K562 (cell line): ENCODE measurements around the gene DAAM1. TPM values are rescaled to one million over a fixed set of nuclear protein-coding genes. Genes with fewer than 3 reads are reported as not detected.

Experiments used
- ATAC-seq: fragments of 200-7000 bp; cut with Tn5 transposase; 3 replicates; pipeline ENCODE4 v1.9.1; 2020; ENCODE audit warnings: moderate library complexity
- BruUV-seq: library from RNA; stranded (reverse); fragments of 400-500 nt; replicated peaks from 2 replicates; lab custom pipeline; 2021; lab: Mats Ljungman, UMichigan
- CTCF ChIA-PET: fragments of 300-600 bp; formaldehyde crosslinking; extraction: SDS; loops from one replicate; lab custom pipeline; 2021; ENCODE audit warnings: low intra/inter-chr PET ratio; lab: Yijun Ruan, JAX
- POLR2A ChIA-PET: fragments of 300-600, 350-650 bp; sonication (Branson Sonifier 250); formaldehyde crosslinking; extraction: SDS; loops from one replicate; lab custom pipeline; 2021; ENCODE audit warnings: antibody characterized with exemption, inconsistent platforms; lab: Yijun Ruan, JAX
- DNase-seq, 4 experiments: peaks; one replicate each; pipeline versions ENCODE4 v3.0.0 to v3.0.0-alpha.2; 2011 to 2018; ENCODE audit warnings: low spot score in 3 of 4, mixed read lengths in 3 of 4; ENCODE audit errors: extremely low read depth in 1 of 4
- FAIRE-seq: peaks from 2 replicates; lab custom pipeline; 2011; peaks lifted over from hg19 to GRCh38; lab: Jason Lieb, UNC
- H2AFZ ChIP-seq: 2 replicates; pipeline ENCODE4 v1.6.0; 2011; ENCODE audit warnings: low read depth, low read length, control low read depth, inconsistent platforms
- H3K27ac ChIP-seq: fragments of 200-600 bp; 3 replicates; pipeline ENCODE4 v1.8.0; 2011; ENCODE audit warnings: low read depth, mild to moderate bottlenecking, control low read depth, inconsistent platforms, low read length, moderate library complexity, mixed read lengths; ENCODE audit errors: extremely low read depth
- H3K27me3 ChIP-seq, 2 experiments: fragments of 300-600 bp in 1 of 2; 2 replicates in 1 of 2; 3 replicates in 1 of 2; pipeline versions ENCODE4 v1.6.0 to v1.8.0; 2011; ENCODE audit warnings: inconsistent platforms in 2 of 2, low read length in 2 of 2, mild to moderate bottlenecking in 1 of 2, mixed read lengths in 1 of 2, moderate library complexity in 1 of 2; ENCODE audit not compliant: control insufficient read depth in 2 of 2, insufficient read depth in 2 of 2
- H3K36me3 ChIP-seq: fragments of 300-600 bp; 3 replicates; pipeline ENCODE4 v1.8.0; 2011; ENCODE audit warnings: mild to moderate bottlenecking, low read length, inconsistent platforms; ENCODE audit not compliant: control insufficient read depth, insufficient read depth
- H3K4me1 ChIP-seq, 2 experiments: fragments of 200-600 bp in 1 of 2; replicated peaks in 1 of 2; 2 replicates in 1 of 2; 3 replicates in 1 of 2; pipeline versions ENCODE4 v1.5.1 to v1.8.0; 2011; ENCODE audit warnings: inconsistent platforms in 2 of 2, low read length in 2 of 2, mild to moderate bottlenecking in 1 of 2, mixed read lengths in 1 of 2, moderate library complexity in 1 of 2; ENCODE audit not compliant: control insufficient read depth in 2 of 2, insufficient read depth in 2 of 2
- H3K4me2 ChIP-seq: 2 replicates; pipeline ENCODE4 v1.6.1; 2011; ENCODE audit warnings: low read length, control low read depth, inconsistent platforms, mixed read lengths; ENCODE audit not compliant: insufficient read depth
- H3K4me3 ChIP-seq: fragments of 200-600 bp; sonication (generic), shearing (Covaris generic); 2 replicates; pipeline ENCODE4 v1.5.1; 2016; ENCODE audit warnings: control low read depth, inconsistent platforms
- H3K79me2 ChIP-seq: fragments of 200-600 bp; 3 replicates; pipeline ENCODE4 v1.8.0; 2011; ENCODE audit warnings: low read length, inconsistent platforms; ENCODE audit not compliant: control insufficient read depth, insufficient read depth
- H3K9ac ChIP-seq, 2 experiments: 2 replicates each; pipeline versions ENCODE4 v1.6.0 to v1.6.1; 2011; ENCODE audit warnings: low read depth in 2 of 2, low read length in 2 of 2, control low read depth in 1 of 2, inconsistent platforms in 1 of 2, mild to moderate bottlenecking in 1 of 2, mixed read lengths in 1 of 2; ENCODE audit not compliant: insufficient read depth in 1 of 2
- H3K9me1 ChIP-seq: one replicate; pipeline ENCODE4 v1.6.0; 2011; ENCODE audit warnings: inconsistent platforms, mild to moderate bottlenecking, low read length, moderate library complexity; ENCODE audit not compliant: control insufficient read depth, insufficient read depth
- H3K9me3 ChIP-seq: replicated peaks from 2 replicates; pipeline ENCODE4 v1.5.1; 2011; ENCODE audit warnings: low read depth, low read length, inconsistent platforms; ENCODE audit not compliant: control insufficient read depth, insufficient read depth
- H4K20me1 ChIP-seq: replicated peaks from 2 replicates; pipeline ENCODE4 v1.6.1; 2011; ENCODE audit warnings: low read length, inconsistent platforms, mixed read lengths; ENCODE audit not compliant: control insufficient read depth, insufficient read depth
- BCOR ChIP-seq: fragments of 450-650 bp; IDR thresholded peaks from 2 replicates; pipeline ENCODE4 v1.6.1; 2016
- HDGF ChIP-seq: fragments of 450-650 bp; IDR thresholded peaks from 2 replicates; pipeline ENCODE4 v1.6.1; 2016
- POLR2H ChIP-seq: IDR thresholded peaks from 2 replicates; pipeline ENCODE4 v1.6.1; 2016; ENCODE audit warnings: missing genetic modification characterization, low read depth, mild to moderate bottlenecking, control low read depth, missing compliant biosample characterization, moderate library complexity
- PRDM10 ChIP-seq: fragments of 450-650 bp; IDR thresholded peaks from 2 replicates; pipeline ENCODE4 v1.6.1; 2018; ENCODE audit not compliant: partially characterized antibody
- PRPF4 ChIP-seq: fragments of 200-400 bp; formaldehyde crosslinking; IDR thresholded peaks from one replicate; pipeline ENCODE4 v1.6.1; 2017; ENCODE audit warnings: low read length, low read depth, mild to moderate bottlenecking; ENCODE audit not compliant: insufficient read depth, poor library complexity, severe bottlenecking
- SRSF1 ChIP-seq: fragments of 200-400 bp; formaldehyde crosslinking; IDR thresholded peaks from 2 replicates; pipeline ENCODE4 v1.6.1; 2017; ENCODE audit warnings: mild to moderate bottlenecking, low read depth, low read length, moderate library complexity
- STAT6 ChIP-seq: sonication (generic); formaldehyde crosslinking; IDR thresholded peaks from 2 replicates; pipeline ENCODE4 v1.8.1; 2023; ENCODE audit warnings: mild to moderate bottlenecking, missing genetic modification reagents
- TCF3 ChIP-seq: sonication (generic); formaldehyde crosslinking; IDR thresholded peaks from 2 replicates; pipeline ENCODE4 v1.4.0; 2020; ENCODE audit warnings: mild to moderate bottlenecking, missing genetic modification reagents
- ZBTB2 ChIP-seq: fragments of 450-650 bp; IDR thresholded peaks from 2 replicates; pipeline ENCODE4 v1.6.1; 2016; ENCODE audit warnings: antibody characterized with exemption
- ZBTB8A ChIP-seq: fragments of 450-650 bp; IDR thresholded peaks from 2 replicates; pipeline ENCODE4 v1.6.1; 2018; ENCODE audit warnings: mild to moderate bottlenecking, moderate library complexity; ENCODE audit not compliant: partially characterized antibody
- ZC3H4 ChIP-seq: sonication (generic); formaldehyde crosslinking; IDR thresholded peaks from 2 replicates; pipeline ENCODE4 v1.9.0; 2021; ENCODE audit warnings: missing genetic modification reagents, borderline replicate concordance
- ZKSCAN8 ChIP-seq: fragments of 200-800 bp; sonication (Bioruptor generic); IDR thresholded peaks from 2 replicates; pipeline ENCODE4 v1.6.1; 2016; ENCODE audit warnings: missing genetic modification characterization, missing compliant biosample characterization
- ZNF133 ChIP-seq: fragments of 250-450 bp; sonication (Bioruptor Pico); IDR thresholded peaks from 2 replicates; pipeline ENCODE4 v1.4.0; 2020; ENCODE audit warnings: mild to moderate bottlenecking
- ZNF408 ChIP-seq: fragments of 250-450 bp; sonication (Bioruptor Pico); IDR thresholded peaks from 2 replicates; pipeline ENCODE4 v1.4.0; 2020; ENCODE audit warnings: low read depth, mild to moderate bottlenecking, moderate library complexity
- ZNF561 ChIP-seq: fragments of 450-650 bp; formaldehyde crosslinking; conservative IDR thresholded peaks from 2 replicates; pipeline ENCODE4 v1.4.0; 2020; ENCODE audit warnings: mild to moderate bottlenecking, moderate library complexity
- WGBS: fragments of 100-300 bp; shearing (Covaris generic); methylation state at CpG from one replicate; pipeline ENCODE4 v1.1.6; 2016; ENCODE audit warnings: low coverage, mixed read lengths; ENCODE audit not compliant: insufficient coverage; ENCODE audit errors: missing lambda C conversion rate; 5-methylcytosine and 5-hydroxymethylcytosine counted together
- in situ Hi-C: fragments of 300-500 bp; cut with MboI; formaldehyde crosslinking; loops from 4 replicates; pipeline ENCODE4 v1.15.0; 2018; ENCODE audit warnings: inconsistent platforms, mixed read lengths
- intact Hi-C: fragments of 100-400 bp; cut with micrococcal nuclease; formaldehyde crosslinking; loops from 2 replicates; pipeline ENCODE4 v1.14.2; 2022
- polyA plus RNA-seq, 8 experiments: library from polyadenylated mRNA; depleted of rRNA in 4 of 8; stranded (reverse) in 5 of 8; unstranded in 3 of 8; fragments of >200 nt; fragmentation: Nextera tagmentation in 2 of 8; fragmentation: Illumina TruSeq in 1 of 8; extraction: Ambion mirVana in 2 of 8; extraction: Trizol in 1 of 8; gene quantifications; 2 replicates each; pipeline versions ENCODE4 v1.2.1 to v1.2.3, GENCODE V29; 2011 to 2014; ENCODE audit warnings: inconsistent platforms in 1 of 8, missing spikeins in 1 of 8
- total RNA-seq, 7 experiments: library from RNA; depleted of rRNA in 6 of 7; stranded (reverse); fragments of >200 nt in 6 of 7; fragmentation: Illumina TruSeq in 2 of 7; extraction: Trizol in 2 of 7; gene quantifications; 2 replicates each; pipeline versions ENCODE4 v1.2.1 to v1.2.3, GENCODE V29; 2011 to 2021; ENCODE audit warnings: low replicate concordance in 1 of 7

Gene DAAM1
- total and polyA plus RNA-seq, 9 of the 15 experiments (the other 6 are each of a cell fraction or from before 2014, with no cell fraction given): 3.6 to 11.6 (median 6.7) TPM

GRCh38 chr14:59339524-59340330 lies 151.3 kb downstream of the DAAM1 start:
- no TSS peak for BruUV-seq
- H3K27ac ChIP-seq: no peak overlapping the region
- no peaks in the 10 kb centered on the region for H3K9me1 ChIP-seq
- H3K79me2 ChIP-seq: no peaks in the 10 kb centered on the region
- H2AFZ ChIP-seq: no peak overlapping the region
- no peaks in the 10 kb centered on the region for H3K27me3 ChIP-seq
- no peaks in the 10 kb centered on the region; a peak in 1 of 5 replicates for H3K4me1 ChIP-seq
- intact Hi-C loops: no loop called here
- ATAC-seq (no peak), DNase-seq (no peak), FAIRE-seq (no peak)
- no peak for TF ChIP-seq ZKSCAN8 (CRISPR knock-in tag)
- no peak for TF ChIP-seq TCF3 (CRISPR knock-in tag)
- no peak for TF ChIP-seq POLR2H (tag)
- no peak for TF ChIP-seq BCOR
- no peak for TF ChIP-seq PRDM10
- no peak for TF ChIP-seq ZNF561 (CRISPR knock-in tag)
- TF ChIP-seq SRSF1: no peak
- no peak for TF ChIP-seq STAT6
- no peak for TF ChIP-seq PRPF4
- no peak for TF ChIP-seq ZNF133 (CRISPR knock-in tag)
- no peak for TF ChIP-seq ZC3H4 (CRISPR knock-in tag)
- TF ChIP-seq HDGF: no peak
- no peak for TF ChIP-seq ZBTB8A
- no peak for TF ChIP-seq ZBTB2
- no peak for TF ChIP-seq ZNF408 (CRISPR knock-in tag)
- no peaks in the 10 kb centered on the region for H4K20me1 ChIP-seq
- no peaks in the 10 kb centered on the region for H3K9me3 ChIP-seq
- ChIA-PET CTCF (no interaction called here), POLR2A (no interaction called here)
- no peak overlapping the region for H3K4me2 ChIP-seq
- no peaks in the 10 kb centered on the region for H3K36me3 ChIP-seq
- H3K4me3 ChIP-seq: no peak overlapping the region
- in situ Hi-C loops: no loop called here
- no peak overlapping the region for H3K9ac ChIP-seq
- WGBS: 58% methylated on average over 5 of the region's 6 CpGs
